SK-N-SH (cell line): ENCODE data around the gene DLL1.
"Not testable (repeated sequence)": the region's sequence is repeated elsewhere in the genome, so short reads cannot be mapped to it uniquely, and the experiment has no call there.

ENCODE experiments used
- ELF1 ChIP-seq: IDR thresholded peaks from 2 replicates; pipeline ENCODE4 v1.4.0; 2012
- EP300 ChIP-seq, 2 experiments: IDR thresholded peaks; 2 replicates each; pipeline versions ENCODE4 v1.4.0 to v1.6.1; 2012; ENCODE audit warnings: borderline replicate concordance in 1 of 2, low read depth in 1 of 2, low read length in 1 of 2
- FOXM1 ChIP-seq: IDR thresholded peaks from 2 replicates; pipeline ENCODE4 v1.4.0; 2012; ENCODE audit warnings: low read depth, mild to moderate bottlenecking
- JUND ChIP-seq: IDR thresholded peaks from 2 replicates; pipeline ENCODE4 v1.4.0; 2012
- NRF1 ChIP-seq: IDR thresholded peaks from 2 replicates; pipeline ENCODE4 v1.6.1; 2012; ENCODE audit warnings: low read depth, mild to moderate bottlenecking, low read length
- POLR2AphosphoS5 ChIP-seq: IDR thresholded peaks from 2 replicates; pipeline ENCODE4 v1.6.1; 2012; ENCODE audit warnings: low read depth, low read length
- RAD21 ChIP-seq: IDR thresholded peaks from 2 replicates; pipeline ENCODE4 v1.6.1; 2012; ENCODE audit warnings: mild to moderate bottlenecking, low read length
- RFX5 ChIP-seq: IDR thresholded peaks from 2 replicates; pipeline ENCODE4 v1.6.1; 2012; ENCODE audit warnings: mild to moderate bottlenecking, improper control_type of control experiment, low read length
- SIN3A ChIP-seq: IDR thresholded peaks from 2 replicates; pipeline ENCODE4 v1.6.1; 2012; ENCODE audit warnings: low read depth, mild to moderate bottlenecking, low read length, moderate library complexity, borderline replicate concordance
- TF ChIP-seq, protein P1 (sequence below): fragments of 200-600 bp; sonication (generic); IDR thresholded peaks from 2 replicates; pipeline ENCODE4 v1.6.1; 2017; ENCODE audit warnings: antibody characterized with exemption, mild to moderate bottlenecking, moderate library complexity
- TF ChIP-seq, protein P2 (sequence below): IDR thresholded peaks from 2 replicates; pipeline ENCODE4 v1.6.1; 2012; ENCODE audit warnings: mild to moderate bottlenecking, low read depth, low read length, moderate library complexity
- TF ChIP-seq, protein P3 (sequence below): fragments of 150-350 bp; IDR thresholded peaks from 2 replicates; pipeline ENCODE4 v1.6.1; 2016; ENCODE audit warnings: mild to moderate bottlenecking, low read depth, low read length
- TF ChIP-seq, protein P4 (sequence below): IDR thresholded peaks from 2 replicates; pipeline ENCODE4 v1.4.0; 2012; ENCODE audit warnings: low read depth, borderline replicate concordance

DNA sequence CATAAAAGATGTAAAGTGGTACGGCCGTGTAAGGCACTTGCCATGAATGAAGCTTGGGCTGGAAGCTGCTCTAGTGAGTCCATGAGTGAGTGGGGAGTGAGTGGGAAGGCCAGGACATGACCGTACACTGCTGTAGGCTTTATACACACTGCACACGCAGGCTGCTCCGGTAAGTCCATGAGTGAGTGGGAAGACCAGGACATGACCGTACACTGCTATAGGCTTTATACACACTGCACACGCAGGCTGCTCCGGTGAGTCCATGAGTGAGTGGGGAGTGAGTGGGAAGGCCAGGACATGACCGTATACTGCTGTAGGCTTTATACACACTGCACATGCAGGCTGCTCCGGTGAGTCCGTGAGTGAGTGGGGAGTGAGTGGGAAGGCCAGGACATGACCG lies 26.2 kb downstream of the DLL1 start:
- TF ChIP-seq, protein P1, sequence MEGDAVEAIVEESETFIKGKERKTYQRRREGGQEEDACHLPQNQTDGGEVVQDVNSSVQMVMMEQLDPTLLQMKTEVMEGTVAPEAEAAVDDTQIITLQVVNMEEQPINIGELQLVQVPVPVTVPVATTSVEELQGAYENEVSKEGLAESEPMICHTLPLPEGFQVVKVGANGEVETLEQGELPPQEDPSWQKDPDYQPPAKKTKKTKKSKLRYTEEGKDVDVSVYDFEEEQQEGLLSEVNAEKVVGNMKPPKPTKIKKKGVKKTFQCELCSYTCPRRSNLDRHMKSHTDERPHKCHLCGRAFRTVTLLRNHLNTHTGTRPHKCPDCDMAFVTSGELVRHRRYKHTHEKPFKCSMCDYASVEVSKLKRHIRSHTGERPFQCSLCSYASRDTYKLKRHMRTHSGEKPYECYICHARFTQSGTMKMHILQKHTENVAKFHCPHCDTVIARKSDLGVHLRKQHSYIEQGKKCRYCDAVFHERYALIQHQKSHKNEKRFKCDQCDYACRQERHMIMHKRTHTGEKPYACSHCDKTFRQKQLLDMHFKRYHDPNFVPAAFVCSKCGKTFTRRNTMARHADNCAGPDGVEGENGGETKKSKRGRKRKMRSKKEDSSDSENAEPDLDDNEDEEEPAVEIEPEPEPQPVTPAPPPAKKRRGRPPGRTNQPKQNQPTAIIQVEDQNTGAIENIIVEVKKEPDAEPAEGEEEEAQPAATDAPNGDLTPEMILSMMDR: not testable (repeated sequence)
- TF ChIP-seq EP300 (IDR thresholded peaks at IDR 0.05; ENCODE audit: borderline replicate concordance in 1 of 2, low read depth in 1 of 2, low read length in 1 of 2); SIN3A; RAD21; NRF1; FOXM1; JUND; POLR2AphosphoS5; RFX5; ELF1: not testable (repeated sequence)
- TF ChIP-seq, protein P2, sequence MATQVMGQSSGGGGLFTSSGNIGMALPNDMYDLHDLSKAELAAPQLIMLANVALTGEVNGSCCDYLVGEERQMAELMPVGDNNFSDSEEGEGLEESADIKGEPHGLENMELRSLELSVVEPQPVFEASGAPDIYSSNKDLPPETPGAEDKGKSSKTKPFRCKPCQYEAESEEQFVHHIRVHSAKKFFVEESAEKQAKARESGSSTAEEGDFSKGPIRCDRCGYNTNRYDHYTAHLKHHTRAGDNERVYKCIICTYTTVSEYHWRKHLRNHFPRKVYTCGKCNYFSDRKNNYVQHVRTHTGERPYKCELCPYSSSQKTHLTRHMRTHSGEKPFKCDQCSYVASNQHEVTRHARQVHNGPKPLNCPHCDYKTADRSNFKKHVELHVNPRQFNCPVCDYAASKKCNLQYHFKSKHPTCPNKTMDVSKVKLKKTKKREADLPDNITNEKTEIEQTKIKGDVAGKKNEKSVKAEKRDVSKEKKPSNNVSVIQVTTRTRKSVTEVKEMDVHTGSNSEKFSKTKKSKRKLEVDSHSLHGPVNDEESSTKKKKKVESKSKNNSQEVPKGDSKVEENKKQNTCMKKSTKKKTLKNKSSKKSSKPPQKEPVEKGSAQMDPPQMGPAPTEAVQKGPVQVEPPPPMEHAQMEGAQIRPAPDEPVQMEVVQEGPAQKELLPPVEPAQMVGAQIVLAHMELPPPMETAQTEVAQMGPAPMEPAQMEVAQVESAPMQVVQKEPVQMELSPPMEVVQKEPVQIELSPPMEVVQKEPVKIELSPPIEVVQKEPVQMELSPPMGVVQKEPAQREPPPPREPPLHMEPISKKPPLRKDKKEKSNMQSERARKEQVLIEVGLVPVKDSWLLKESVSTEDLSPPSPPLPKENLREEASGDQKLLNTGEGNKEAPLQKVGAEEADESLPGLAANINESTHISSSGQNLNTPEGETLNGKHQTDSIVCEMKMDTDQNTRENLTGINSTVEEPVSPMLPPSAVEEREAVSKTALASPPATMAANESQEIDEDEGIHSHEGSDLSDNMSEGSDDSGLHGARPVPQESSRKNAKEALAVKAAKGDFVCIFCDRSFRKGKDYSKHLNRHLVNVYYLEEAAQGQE: not testable (repeated sequence)
- TF ChIP-seq, protein P3, sequence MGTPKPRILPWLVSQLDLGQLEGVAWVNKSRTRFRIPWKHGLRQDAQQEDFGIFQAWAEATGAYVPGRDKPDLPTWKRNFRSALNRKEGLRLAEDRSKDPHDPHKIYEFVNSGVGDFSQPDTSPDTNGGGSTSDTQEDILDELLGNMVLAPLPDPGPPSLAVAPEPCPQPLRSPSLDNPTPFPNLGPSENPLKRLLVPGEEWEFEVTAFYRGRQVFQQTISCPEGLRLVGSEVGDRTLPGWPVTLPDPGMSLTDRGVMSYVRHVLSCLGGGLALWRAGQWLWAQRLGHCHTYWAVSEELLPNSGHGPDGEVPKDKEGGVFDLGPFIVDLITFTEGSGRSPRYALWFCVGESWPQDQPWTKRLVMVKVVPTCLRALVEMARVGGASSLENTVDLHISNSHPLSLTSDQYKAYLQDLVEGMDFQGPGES: not testable (repeated sequence)
- TF ChIP-seq, protein P4, sequence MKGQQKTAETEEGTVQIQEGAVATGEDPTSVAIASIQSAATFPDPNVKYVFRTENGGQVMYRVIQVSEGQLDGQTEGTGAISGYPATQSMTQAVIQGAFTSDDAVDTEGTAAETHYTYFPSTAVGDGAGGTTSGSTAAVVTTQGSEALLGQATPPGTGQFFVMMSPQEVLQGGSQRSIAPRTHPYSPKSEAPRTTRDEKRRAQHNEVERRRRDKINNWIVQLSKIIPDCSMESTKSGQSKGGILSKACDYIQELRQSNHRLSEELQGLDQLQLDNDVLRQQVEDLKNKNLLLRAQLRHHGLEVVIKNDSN: not testable (repeated sequence)
